ENCODE measurements around the gene TMIE. TPM values are rescaled to one million over a fixed set of nuclear protein-coding genes. Genes with fewer than 3 reads are reported as not detected.

Gene TMIE
- total RNA-seq, 1 experiment from 2014 or later: not detected

GRCh38 chr3:46664188-46664970 lies 36.8 kb upstream of the TMIE start:
- peaks cover 5% of the 10 kb centered on the region for H3K36me3 Mint-ChIP-seq (ENCODE audit: insufficient read depth, unreplicated experiment)
- 0 out of 2 replicates have a peak, but pooled peaks cover under 1% of the 10 kb centered on the region for H3K4me1 ChIP-seq
- H3K4me3 Mint-ChIP-seq (ENCODE audit: unreplicated experiment): no peak overlapping the region
- CTCF ChIA-PET: interaction anchor here (0.5 to 1.7 kb wide), 4 partner anchors 29 to 408 kb away, joined by 4 to 6 read pairs (median 5); partner anchors contain the start of gene ALS2CL
- H3K27ac Mint-ChIP-seq (ENCODE audit: unreplicated experiment): no peak overlapping the region
- BruUV-seq (replicated peaks): no TSS peak
- POLR2A ChIA-PET: no interaction called here
- no peak for DNase-seq
- TF ChIP-seq, protein P1, sequence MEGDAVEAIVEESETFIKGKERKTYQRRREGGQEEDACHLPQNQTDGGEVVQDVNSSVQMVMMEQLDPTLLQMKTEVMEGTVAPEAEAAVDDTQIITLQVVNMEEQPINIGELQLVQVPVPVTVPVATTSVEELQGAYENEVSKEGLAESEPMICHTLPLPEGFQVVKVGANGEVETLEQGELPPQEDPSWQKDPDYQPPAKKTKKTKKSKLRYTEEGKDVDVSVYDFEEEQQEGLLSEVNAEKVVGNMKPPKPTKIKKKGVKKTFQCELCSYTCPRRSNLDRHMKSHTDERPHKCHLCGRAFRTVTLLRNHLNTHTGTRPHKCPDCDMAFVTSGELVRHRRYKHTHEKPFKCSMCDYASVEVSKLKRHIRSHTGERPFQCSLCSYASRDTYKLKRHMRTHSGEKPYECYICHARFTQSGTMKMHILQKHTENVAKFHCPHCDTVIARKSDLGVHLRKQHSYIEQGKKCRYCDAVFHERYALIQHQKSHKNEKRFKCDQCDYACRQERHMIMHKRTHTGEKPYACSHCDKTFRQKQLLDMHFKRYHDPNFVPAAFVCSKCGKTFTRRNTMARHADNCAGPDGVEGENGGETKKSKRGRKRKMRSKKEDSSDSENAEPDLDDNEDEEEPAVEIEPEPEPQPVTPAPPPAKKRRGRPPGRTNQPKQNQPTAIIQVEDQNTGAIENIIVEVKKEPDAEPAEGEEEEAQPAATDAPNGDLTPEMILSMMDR (IDR thresholded peaks at IDR 0.05; ENCODE audit: insufficient read depth in 1 of 2, low read depth in 1 of 2, low read length in 1 of 2, severe bottlenecking in 1 of 2, unreplicated experiment in 1 of 2): no peak
- no peaks in the 10 kb centered on the region for H3K27me3 ChIP-seq (replicated peaks; ENCODE audit: control insufficient read depth, insufficient read depth, low read length)
- no peaks in the 10 kb centered on the region for H3K27me3 Mint-ChIP-seq (ENCODE audit: insufficient read depth, unreplicated experiment)
- H3K9me3 Mint-ChIP-seq (ENCODE audit: unreplicated experiment): no peaks in the 10 kb centered on the region
- H3K4me1 Mint-ChIP-seq (ENCODE audit: low read depth, unreplicated experiment): peaks cover 8% of the 10 kb centered on the region
- intact Hi-C loops (cut with micrococcal nuclease; ENCODE audit: unreplicated experiment): no loop called here
- no peaks in the 10 kb centered on the region for H3K9me3 ChIP-seq
- no peak overlapping the region for H3K4me3 ChIP-seq (ENCODE audit: low read depth, low read length)
- H3K36me3 ChIP-seq (ENCODE audit: control insufficient read depth, insufficient read depth, low read length): no peaks in the 10 kb centered on the region

GRCh38 chr3:46664971-46665762 lies 36.0 kb upstream of the TMIE start:
- no peak overlapping the region for H3K4me3 Mint-ChIP-seq (ENCODE audit: unreplicated experiment)
- CTCF ChIA-PET: interaction anchor here (0.5 to 1.7 kb wide), 3 partner anchors 29 to 107 kb away, joined by 4 to 6 read pairs (median 5); partner anchors contain the start of gene ALS2CL
- Histone ChIP-seq H3K4me3 (ENCODE audit: low read depth, low read length) (no peak overlapping the region), H3K27me3 (replicated peaks; ENCODE audit: control insufficient read depth, insufficient read depth, low read length) (no peaks in the 10 kb centered on the region), H3K9me3 (no peaks in the 10 kb centered on the region), H3K4me1 (no peaks in the 10 kb centered on the region), H3K36me3 (ENCODE audit: control insufficient read depth, insufficient read depth, low read length) (no peaks in the 10 kb centered on the region)
- intact Hi-C loops (cut with micrococcal nuclease; ENCODE audit: unreplicated experiment): no loop called here
- no peaks in the 10 kb centered on the region for H3K27me3 Mint-ChIP-seq (ENCODE audit: insufficient read depth, unreplicated experiment)
- DNase-seq: peak in 1 of 2 experiments; percentile 9
- no TSS peak for BruUV-seq (replicated peaks)
- no peaks in the 10 kb centered on the region for H3K36me3 Mint-ChIP-seq (ENCODE audit: insufficient read depth, unreplicated experiment)
- no peak overlapping the region for H3K27ac Mint-ChIP-seq (ENCODE audit: unreplicated experiment)
- H3K9me3 Mint-ChIP-seq (ENCODE audit: unreplicated experiment): no peaks in the 10 kb centered on the region
- no peaks in the 10 kb centered on the region for H3K4me1 Mint-ChIP-seq (ENCODE audit: low read depth, unreplicated experiment)
- POLR2A ChIA-PET: no interaction called here
- TF ChIP-seq, protein P1 (IDR thresholded peaks at IDR 0.05; ENCODE audit: insufficient read depth in 1 of 2, low read depth in 1 of 2, low read length in 1 of 2, severe bottlenecking in 1 of 2, unreplicated experiment in 1 of 2): no peak

- H3K4me3 ChIP-seq (ENCODE audit: low read depth, low read length): no peak overlapping the region
- no peak overlapping the region for H3K4me3 Mint-ChIP-seq (ENCODE audit: unreplicated experiment)
- no peaks in the 10 kb centered on the region for H3K36me3 Mint-ChIP-seq (ENCODE audit: insufficient read depth, unreplicated experiment)
- no peaks in the 10 kb centered on the region for H3K4me1 Mint-ChIP-seq (ENCODE audit: low read depth, unreplicated experiment)
- ChIA-PET CTCF (no interaction called here), POLR2A (no interaction called here)
- intact Hi-C loops (cut with micrococcal nuclease; ENCODE audit: unreplicated experiment): no loop called here
- H3K27ac Mint-ChIP-seq (ENCODE audit: unreplicated experiment): no peak overlapping the region
- no peaks in the 10 kb centered on the region for H3K36me3 ChIP-seq (ENCODE audit: control insufficient read depth, insufficient read depth, low read length)
- TF ChIP-seq, protein P1 (IDR thresholded peaks at IDR 0.05; ENCODE audit: insufficient read depth in 1 of 2, low read depth in 1 of 2, low read length in 1 of 2, severe bottlenecking in 1 of 2, unreplicated experiment in 1 of 2): no peak
- no peaks in the 10 kb centered on the region for H3K27me3 ChIP-seq (replicated peaks; ENCODE audit: control insufficient read depth, insufficient read depth, low read length)
- no TSS peak for BruUV-seq (replicated peaks)
- no peaks in the 10 kb centered on the region for H3K27me3 Mint-ChIP-seq (ENCODE audit: insufficient read depth, unreplicated experiment)
- no peaks in the 10 kb centered on the region for H3K9me3 ChIP-seq
- no peaks in the 10 kb centered on the region for H3K9me3 Mint-ChIP-seq (ENCODE audit: unreplicated experiment)
- H3K4me1 ChIP-seq: no peaks in the 10 kb centered on the region
- DNase-seq: no peak
These were observed 35.3 kb upstream of the TMIE start for GRCh38 chr3:46665763-46666452.

Measured in Caco-2 (cell line).